Measurements from ENCODE around the gene YTHDF1.

YTHDF1 gene

DNA sequence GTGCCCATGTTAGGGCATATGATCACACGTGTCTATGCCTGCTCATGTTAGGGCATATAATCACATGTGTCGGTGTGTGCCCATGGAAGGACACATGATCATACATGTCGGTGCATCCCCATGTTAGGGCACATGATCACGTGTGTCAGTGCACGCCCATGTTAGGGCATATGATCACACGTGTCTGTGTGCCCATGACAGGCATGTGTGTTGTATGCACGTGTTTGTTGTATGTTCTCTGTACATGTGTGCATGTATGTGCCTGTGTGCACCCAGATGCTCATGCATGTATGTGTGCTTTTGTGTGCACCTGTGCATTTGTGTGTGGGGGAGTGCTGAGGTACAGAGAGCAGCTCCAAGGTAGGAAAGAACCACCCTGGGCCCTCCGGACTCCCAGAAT lies 29.8 kb downstream of the YTHDF1 start:
- no peak overlapping the region for H3K27ac Mint-ChIP-seq
- H3K4me3 Mint-ChIP-seq = no peak overlapping the region
- H3K36me3 Mint-ChIP-seq (ENCODE audit: low read depth) = no peaks in the 10 kb centered on the region
- H3K27me3 Mint-ChIP-seq (ENCODE audit: low read depth) = peaks cover 4% of the 10 kb centered on the region
- no peaks in the 10 kb centered on the region for H3K9me3 Mint-ChIP-seq
- no peak for DNase-seq (ENCODE audit: low spot score)
- no peaks in the 10 kb centered on the region for H3K4me1 Mint-ChIP-seq (ENCODE audit: low read depth)

DNA sequence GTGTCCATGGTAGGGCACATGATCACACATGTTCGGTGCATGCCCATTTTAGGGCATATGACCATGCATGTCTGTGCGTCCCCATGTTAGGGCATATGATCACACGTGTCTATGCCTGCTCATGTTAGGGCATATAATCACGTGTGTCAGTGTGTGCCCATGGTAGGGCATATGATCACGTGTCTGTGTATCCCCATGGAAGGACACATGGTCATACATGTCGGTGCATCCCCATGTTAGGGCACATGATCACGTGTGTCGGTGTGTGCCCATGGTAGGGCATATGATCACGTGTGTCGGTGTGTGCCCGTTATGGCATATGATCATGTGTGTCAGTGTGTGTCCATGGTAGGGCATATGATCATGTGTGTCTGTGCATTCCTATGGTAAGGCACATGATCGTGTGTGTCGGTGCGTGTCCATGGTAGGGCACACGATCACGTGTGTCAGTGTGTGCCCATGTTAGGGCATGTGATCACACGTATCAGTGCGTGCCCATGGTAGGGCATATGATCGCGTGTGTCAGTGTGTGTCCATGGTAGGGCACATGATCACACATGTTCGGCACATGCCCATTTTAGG lies 30.6 kb downstream of the YTHDF1 start:
- Mint-ChIP-seq H3K4me3 (no peak overlapping the region), H3K27me3 (ENCODE audit: low read depth) (peaks cover 8% of the 10 kb centered on the region), H3K9me3 (no peaks in the 10 kb centered on the region), H3K4me1 (ENCODE audit: low read depth) (no peaks in the 10 kb centered on the region), H3K36me3 (ENCODE audit: low read depth) (no peaks in the 10 kb centered on the region), H3K27ac (no peak overlapping the region)
- no peak for DNase-seq (ENCODE audit: low spot score)

DNA sequence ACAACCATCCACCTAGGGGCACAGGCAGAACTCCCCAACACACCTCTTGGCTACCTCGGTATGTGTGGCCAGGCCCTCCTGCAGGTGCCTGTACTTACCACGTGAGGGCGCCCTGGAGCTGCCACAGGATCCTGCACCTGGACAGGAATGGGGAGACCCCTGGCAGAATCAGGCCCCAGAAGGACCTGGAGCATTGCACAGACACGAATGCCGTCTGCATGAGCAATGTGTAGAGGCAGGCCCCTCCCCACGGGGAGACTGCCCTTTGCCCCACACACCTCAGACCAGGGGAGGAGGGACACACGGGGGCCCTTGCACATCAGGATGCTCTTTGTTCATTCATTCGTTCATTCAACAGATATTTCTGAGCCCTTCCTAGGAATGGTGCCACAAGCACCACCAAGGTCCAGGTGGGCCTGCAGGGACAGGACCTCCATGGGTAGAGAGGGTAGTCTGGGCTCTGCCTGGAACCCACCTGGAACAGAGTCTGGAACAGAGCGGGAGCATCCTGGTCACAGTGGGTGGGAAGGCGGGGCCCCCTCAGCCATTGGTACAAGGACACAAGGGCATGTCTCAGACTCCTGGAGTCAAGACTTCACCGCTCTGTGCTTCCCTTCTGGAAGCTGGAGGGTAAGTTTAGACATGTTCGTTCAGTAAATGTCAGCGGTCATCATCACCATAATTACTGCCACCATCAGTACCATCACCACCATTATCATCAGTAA lies 32.3 kb downstream of the YTHDF1 start:
- peak; percentile 23 for DNase-seq (ENCODE audit: low spot score)
- H3K27me3 Mint-ChIP-seq (ENCODE audit: low read depth) = peaks cover 19% of the 10 kb centered on the region
- no peaks in the 10 kb centered on the region for H3K36me3 Mint-ChIP-seq (ENCODE audit: low read depth)
- no peaks in the 10 kb centered on the region for H3K9me3 Mint-ChIP-seq
- H3K4me3 Mint-ChIP-seq = no peak overlapping the region
- H3K27ac Mint-ChIP-seq = no peak overlapping the region
- H3K4me1 Mint-ChIP-seq (ENCODE audit: low read depth) = no peaks in the 10 kb centered on the region

DNA sequence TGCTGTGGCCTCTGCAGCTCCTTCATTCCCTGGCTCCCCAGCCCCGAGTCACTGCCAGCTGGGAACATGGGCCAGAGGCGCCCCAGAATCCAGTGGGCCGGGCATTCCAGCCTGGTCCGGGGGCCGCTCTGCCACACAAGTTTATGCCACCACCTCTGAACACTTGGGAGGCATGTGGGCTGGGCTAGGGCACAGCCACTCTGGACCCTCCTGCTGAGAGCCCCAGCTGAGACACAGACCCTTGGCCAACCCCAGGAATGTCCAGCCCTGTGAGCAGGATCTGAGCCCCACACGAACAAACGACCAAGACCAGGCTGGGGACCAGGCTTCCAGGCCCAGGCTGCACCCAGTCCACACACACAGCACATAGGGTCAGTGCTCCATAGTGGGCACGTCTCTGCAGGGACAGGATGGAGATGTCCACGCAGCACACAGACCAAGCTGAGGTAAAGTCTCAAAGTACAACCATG lies 33.0 kb downstream of the YTHDF1 start:
- H3K4me1 Mint-ChIP-seq (ENCODE audit: low read depth) = no peaks in the 10 kb centered on the region
- no peak overlapping the region for H3K27ac Mint-ChIP-seq
- H3K9me3 Mint-ChIP-seq = no peaks in the 10 kb centered on the region
- no peaks in the 10 kb centered on the region for H3K36me3 Mint-ChIP-seq (ENCODE audit: low read depth)
- no peak for DNase-seq (ENCODE audit: low spot score)
- H3K27me3 Mint-ChIP-seq (ENCODE audit: low read depth) = peaks cover 19% of the 10 kb centered on the region
- no peak overlapping the region for H3K4me3 Mint-ChIP-seq

DNA sequence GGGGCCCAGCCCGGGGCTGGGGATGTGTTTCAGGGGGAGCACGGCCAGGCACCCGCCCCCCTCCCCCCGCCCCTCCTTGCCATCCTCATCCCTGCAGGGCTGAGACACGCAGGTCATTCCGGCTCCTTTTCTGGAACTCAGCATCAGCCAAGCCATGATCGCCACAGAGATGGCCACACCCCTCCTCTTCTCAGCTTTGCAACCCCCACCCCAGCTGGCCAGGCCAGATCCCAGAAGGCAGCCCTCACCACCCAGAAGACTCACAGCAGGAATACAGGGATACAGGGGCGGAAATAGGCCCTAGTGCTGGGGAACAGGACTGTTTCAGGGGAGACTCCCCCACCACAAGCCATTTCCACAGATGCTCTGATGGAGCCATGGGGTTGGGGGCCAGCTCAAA lies 33.5 kb downstream of the YTHDF1 start:
- Mint-ChIP-seq H3K27ac (no peak overlapping the region), H3K36me3 (ENCODE audit: low read depth) (no peaks in the 10 kb centered on the region), H3K4me1 (ENCODE audit: low read depth) (no peaks in the 10 kb centered on the region), H3K27me3 (ENCODE audit: low read depth) (peaks cover 22% of the 10 kb centered on the region), H3K9me3 (no peaks in the 10 kb centered on the region), H3K4me3 (no peak overlapping the region)
- DNase-seq (ENCODE audit: low spot score) = no peak

DNA sequence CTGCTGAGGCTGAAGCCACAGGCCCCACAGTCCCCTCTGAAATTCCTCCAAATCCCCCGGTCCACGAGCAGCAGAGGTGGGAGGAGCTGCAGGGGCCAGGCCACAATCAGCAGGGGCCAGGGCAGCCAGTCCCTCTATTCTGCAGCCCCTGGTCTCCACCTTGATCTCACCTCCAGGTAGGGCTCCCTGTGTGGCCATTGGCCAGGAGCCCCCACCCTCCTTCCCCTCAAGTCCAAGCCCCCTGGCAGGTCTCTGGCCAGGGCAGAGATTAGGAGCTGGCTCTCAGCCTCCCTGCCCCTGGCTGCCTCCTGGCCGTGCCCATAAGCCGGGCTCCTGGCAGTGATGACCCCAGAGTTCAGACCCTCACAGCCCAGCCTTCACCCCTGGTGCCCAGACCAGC lies 34.7 kb downstream of the YTHDF1 start:
- Mint-ChIP-seq H3K27me3 (ENCODE audit: low read depth) (peaks cover 32% of the 10 kb centered on the region), H3K4me3 (no peak overlapping the region), H3K4me1 (ENCODE audit: low read depth) (no peaks in the 10 kb centered on the region), H3K27ac (no peak overlapping the region), H3K9me3 (no peaks in the 10 kb centered on the region), H3K36me3 (ENCODE audit: low read depth) (no peaks in the 10 kb centered on the region)
- DNase-seq (ENCODE audit: low spot score) = no peak

DNA sequence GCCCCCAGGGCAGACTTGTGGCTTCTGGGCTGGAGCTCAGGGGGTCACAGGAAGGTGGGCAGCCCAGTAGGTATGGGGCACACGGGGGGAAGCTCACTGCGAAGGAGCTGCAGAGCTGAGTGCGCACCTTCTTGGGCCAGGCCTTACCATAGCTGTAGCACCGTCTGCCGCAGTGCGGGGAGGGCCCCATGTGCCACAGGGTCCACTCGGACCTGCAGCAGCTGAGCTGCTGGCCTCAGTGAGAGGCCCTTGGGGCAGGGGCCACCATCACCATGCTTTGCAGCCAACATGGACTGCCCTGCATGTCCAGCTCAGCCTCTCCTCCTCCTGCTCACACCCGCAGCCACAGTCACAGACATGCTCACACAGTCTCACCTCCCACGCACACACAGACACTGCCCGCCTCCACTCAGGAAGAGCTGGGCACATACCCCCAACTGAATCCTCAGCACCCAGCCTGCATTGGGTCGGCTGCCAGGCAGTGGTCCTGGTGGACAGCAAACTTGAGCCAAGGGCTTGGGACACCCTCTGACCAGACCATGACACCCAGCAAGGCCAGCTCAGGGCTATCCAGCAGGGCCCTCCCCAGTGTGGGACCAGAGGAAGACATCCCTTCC lies 35.3 kb downstream of the YTHDF1 start:
- Mint-ChIP-seq H3K27me3 (ENCODE audit: low read depth) (peaks cover 37% of the 10 kb centered on the region), H3K4me1 (ENCODE audit: low read depth) (no peaks in the 10 kb centered on the region), H3K4me3 (no peak overlapping the region), H3K9me3 (no peaks in the 10 kb centered on the region), H3K27ac (no peak overlapping the region), H3K36me3 (ENCODE audit: low read depth) (no peaks in the 10 kb centered on the region)
- DNase-seq (ENCODE audit: low spot score) = no peak

DNA sequence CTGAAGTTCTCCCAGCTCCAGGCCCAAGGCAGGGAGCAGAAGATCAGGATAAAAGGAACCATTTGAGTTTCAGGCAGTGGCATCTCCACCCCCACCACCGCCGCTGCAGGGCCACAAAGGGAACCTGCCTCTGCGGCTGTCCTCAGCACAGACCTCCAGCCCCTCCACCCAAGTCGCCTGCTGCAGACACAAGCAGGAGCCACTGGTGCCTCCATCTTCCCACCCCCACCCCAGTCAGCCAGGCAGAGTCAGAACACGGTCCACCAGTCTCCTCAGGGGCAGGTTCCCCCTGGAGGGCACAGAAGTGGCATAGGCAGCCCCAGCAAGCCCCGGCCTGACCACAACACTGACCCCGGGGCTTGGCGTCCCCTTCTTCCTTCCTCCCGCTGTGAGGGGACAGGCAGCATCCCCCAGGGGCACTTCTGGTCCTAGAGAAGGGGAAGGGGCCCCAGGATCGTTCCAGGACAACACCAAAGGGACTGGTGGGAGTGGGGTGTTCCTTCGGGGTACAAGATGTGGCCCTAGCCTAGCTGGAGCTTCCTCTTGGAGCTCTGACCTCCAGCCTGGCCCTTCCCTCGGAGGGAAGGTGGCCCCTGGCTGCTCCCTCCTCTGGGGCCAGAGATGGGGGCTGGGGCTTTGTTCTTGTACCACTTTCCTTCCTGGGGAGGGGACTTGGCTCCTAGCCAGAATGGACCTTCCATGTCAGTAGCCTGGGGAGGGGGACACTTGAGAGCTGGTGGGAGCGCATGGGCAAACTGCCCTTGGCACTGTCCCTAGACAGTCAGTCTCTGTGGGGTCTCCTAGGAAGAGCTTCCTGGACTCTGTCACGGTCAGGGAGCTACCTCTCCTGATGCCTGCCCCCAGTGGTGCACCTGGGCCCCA lies 36.0 kb downstream of the YTHDF1 start:
- H3K27me3 Mint-ChIP-seq (ENCODE audit: low read depth) = peaks cover 41% of the 10 kb centered on the region
- no peak for DNase-seq (ENCODE audit: low spot score)
- H3K4me1 Mint-ChIP-seq (ENCODE audit: low read depth) = no peaks in the 10 kb centered on the region
- H3K27ac Mint-ChIP-seq = no peak overlapping the region
- H3K9me3 Mint-ChIP-seq = no peaks in the 10 kb centered on the region
- no peak overlapping the region for H3K4me3 Mint-ChIP-seq
- H3K36me3 Mint-ChIP-seq (ENCODE audit: low read depth) = no peaks in the 10 kb centered on the region

DNA sequence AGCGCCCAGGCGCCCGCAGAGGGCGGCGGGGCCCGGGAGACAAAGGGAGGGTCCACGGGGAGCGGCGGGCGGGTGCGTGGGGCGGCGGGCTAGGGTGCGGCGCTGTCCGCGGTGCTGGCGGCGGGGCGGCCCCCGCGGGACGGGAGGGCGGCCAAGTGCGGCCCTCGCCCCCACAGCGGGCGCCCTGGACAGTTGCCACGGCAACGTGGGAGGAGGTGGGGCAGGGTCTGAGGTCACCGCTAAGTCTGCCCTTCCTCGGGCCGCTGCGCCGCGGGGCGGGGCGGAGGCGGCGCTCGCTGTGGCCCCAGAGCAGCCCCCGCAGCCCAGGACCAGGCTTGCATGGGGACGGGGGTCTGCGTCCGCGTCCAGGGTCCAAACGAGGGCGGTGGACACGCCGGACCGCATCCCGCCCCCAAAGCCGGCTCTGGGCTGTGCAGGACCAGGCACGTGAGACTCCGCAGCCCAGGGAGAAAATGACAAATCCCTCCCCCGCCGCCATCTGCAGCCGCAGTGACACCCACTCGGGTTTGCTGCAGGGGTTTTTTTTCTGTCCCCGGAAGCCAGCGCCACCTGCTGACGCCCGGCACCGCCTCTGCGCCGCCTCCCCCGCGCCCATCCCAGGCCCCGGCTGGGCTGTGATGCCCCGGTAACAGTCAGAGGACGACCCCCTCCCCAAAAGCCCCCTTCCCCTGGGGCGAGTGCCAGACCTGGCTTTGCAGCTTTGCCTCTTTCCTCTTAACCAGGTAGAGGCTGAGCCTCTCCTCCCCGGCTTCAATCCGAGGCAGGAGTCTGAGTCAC lies 36.8 kb downstream of the YTHDF1 start:
- no peaks in the 10 kb centered on the region for H3K4me1 Mint-ChIP-seq (ENCODE audit: low read depth)
- H3K27me3 Mint-ChIP-seq (ENCODE audit: low read depth) = peaks cover 46% of the 10 kb centered on the region
- no peak overlapping the region for H3K27ac Mint-ChIP-seq
- DNase-seq (ENCODE audit: low spot score) = peak; percentile 63
- no peaks in the 10 kb centered on the region for H3K36me3 Mint-ChIP-seq (ENCODE audit: low read depth)
- H3K4me3 Mint-ChIP-seq = no peak overlapping the region
- H3K9me3 Mint-ChIP-seq = no peaks in the 10 kb centered on the region

DNA sequence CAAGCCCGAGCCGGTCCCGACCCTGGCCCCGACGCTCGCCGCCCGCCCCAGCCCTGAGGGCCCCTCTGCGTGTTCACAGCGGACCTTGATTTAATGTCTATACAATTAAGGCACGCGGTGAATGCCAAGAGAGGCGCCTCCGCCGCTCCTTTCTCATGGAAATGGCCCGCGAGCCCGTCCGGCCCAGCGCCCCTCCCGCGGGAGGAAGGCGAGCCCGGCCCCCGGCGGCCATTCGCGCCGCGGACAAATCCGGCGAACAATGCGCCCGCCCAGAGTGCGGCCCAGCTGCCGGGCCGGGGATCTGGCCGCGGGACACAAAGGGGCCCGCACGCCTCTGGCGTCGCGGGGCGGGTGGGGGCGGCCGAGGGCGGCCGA lies 37.5 kb downstream of the YTHDF1 start:
- Mint-ChIP-seq H3K4me3 (no peak overlapping the region), H3K4me1 (ENCODE audit: low read depth) (no peaks in the 10 kb centered on the region)

DNA sequence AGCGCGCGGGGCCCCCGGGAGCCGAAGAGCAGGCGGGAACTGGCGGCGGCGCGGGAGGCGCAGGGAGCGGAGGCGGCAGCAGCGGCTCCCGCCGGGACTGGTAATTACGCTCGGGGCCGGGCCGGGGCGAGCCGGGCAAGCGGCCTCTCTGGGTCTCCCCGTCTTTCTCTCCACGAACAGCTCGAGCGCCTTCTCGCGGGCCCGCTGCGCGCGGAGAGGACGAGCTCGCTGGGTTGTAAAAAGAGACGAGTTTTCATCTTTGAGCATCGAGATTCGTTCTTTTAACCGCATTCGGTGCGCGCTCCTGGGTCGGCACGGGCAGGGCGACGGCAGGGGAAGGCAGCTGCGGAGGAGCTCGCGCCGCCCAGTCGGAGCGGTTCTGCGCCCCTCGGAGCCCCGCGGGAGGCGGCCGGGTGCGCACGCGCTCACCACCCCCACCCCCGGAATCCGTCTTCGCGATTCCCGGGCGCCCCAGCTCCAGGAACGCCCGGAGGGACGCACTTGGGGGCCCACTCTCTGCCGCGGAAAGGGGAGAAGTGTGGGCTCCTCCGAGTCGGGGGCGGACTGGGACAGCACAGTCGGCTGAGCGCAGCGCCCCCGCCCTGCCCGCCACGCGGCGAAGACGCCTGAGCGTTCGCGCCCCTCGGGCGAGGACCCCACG lies 38.0 kb downstream of the YTHDF1 start:
- Mint-ChIP-seq H3K27ac (no peak overlapping the region), H3K36me3 (ENCODE audit: low read depth) (no peaks in the 10 kb centered on the region), H3K4me1 (ENCODE audit: low read depth) (no peaks in the 10 kb centered on the region), H3K9me3 (no peaks in the 10 kb centered on the region), H3K4me3 (no peak overlapping the region), H3K27me3 (ENCODE audit: low read depth) (peaks cover 51% of the 10 kb centered on the region)
- DNase-seq (ENCODE audit: low spot score) = no peak

More for the DNA sequence above, 37.5 kb downstream of the YTHDF1 start:
- no peaks in the 10 kb centered on the region for H3K9me3 Mint-ChIP-seq
- no peaks in the 10 kb centered on the region for H3K36me3 Mint-ChIP-seq (ENCODE audit: low read depth)
- H3K27ac Mint-ChIP-seq = no peak overlapping the region
- DNase-seq (ENCODE audit: low spot score) = no peak
- peaks cover 51% of the 10 kb centered on the region for H3K27me3 Mint-ChIP-seq (ENCODE audit: low read depth)

DNA sequence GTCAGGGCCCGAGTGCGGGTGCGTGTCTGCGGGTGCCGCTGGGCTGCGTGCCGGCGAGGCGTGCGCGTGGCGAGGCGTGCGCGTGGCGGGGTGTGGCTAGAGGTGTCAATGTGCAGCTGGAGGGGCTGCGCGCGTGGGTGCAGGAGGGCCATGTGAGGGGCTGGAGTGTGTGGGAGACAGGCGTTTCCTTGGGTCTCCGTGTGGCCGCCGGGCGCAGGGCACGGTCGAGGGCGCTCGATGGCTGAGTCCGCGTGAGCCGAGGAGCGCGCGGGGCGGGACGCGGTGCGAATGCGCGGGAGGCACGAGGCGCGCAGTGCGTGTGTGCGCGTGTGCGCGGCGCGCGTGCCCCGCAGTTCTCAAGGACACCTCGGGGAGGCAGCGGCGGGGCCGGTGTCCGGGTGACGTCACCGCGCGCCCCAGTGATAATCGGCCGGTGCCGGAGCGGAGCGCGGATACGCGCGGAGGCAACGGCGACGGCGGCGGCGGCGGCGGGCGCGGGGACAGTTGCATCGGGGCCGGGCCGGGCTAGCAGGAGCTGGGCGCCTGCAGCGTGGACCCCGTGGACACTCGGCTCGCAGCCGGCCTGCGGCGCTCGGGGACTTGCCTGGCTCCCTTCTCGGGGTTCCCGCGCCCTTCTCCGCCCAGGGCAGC lies 38.7 kb downstream of the YTHDF1 start:
- no peaks in the 10 kb centered on the region for H3K9me3 Mint-ChIP-seq
- H3K4me1 Mint-ChIP-seq (ENCODE audit: low read depth) = no peaks in the 10 kb centered on the region
- peaks cover 53% of the 10 kb centered on the region for H3K27me3 Mint-ChIP-seq (ENCODE audit: low read depth)
- H3K27ac Mint-ChIP-seq = no peak overlapping the region
- no peaks in the 10 kb centered on the region for H3K36me3 Mint-ChIP-seq (ENCODE audit: low read depth)
- H3K4me3 Mint-ChIP-seq = no peak overlapping the region
- no peak for DNase-seq (ENCODE audit: low spot score)
